ENCODE measurements around the gene PKN2.

The PKN2 gene

GRCh38 chr1:88751714-88752113, 67.6 kb downstream of the PKN2 start:
- H3K4me2 ChIP-seq (ENCODE audit: low read depth, low read length): no peak overlapping the region
- no peak overlapping the region for H3K27ac ChIP-seq (ENCODE audit: low read length)
- H3K79me2 ChIP-seq (ENCODE audit: low read length): no peaks in the 10 kb centered on the region
- H3K27me3 ChIP-seq (replicated peaks; ENCODE audit: insufficient read depth, low read length): no peaks in the 10 kb centered on the region
- no peaks in the 10 kb centered on the region for H3K36me3 ChIP-seq (replicated peaks; ENCODE audit: insufficient read depth, low read length)
- H3K4me3 ChIP-seq (ENCODE audit: low read length): no peak overlapping the region
- no peaks in the 10 kb centered on the region for H4K20me1 ChIP-seq (ENCODE audit: insufficient read depth, low read length)
- no peaks in the 10 kb centered on the region for H3K9me2 ChIP-seq (replicated peaks; ENCODE audit: insufficient read depth, low read length)
- no peaks in the 10 kb centered on the region for H3F3A ChIP-seq (ENCODE audit: insufficient read depth, low read length)
- H2AFZ ChIP-seq (ENCODE audit: low read length): no peak overlapping the region
- H3K4me1 ChIP-seq (ENCODE audit: low read length): 0 out of 2 replicates have a peak, but pooled peaks cover 9% of the 10 kb centered on the region
- no peak overlapping the region for H3K9ac ChIP-seq (ENCODE audit: low read length)
- no peaks in the 10 kb centered on the region for H3K9me3 ChIP-seq (replicated peaks; ENCODE audit: insufficient read depth, low read length)
- DNase-seq: peak; percentile 30
- TF ChIP-seq CTCF (IDR thresholded peaks at IDR 0.05; ENCODE audit: low read length): no peak
- TF ChIP-seq EZH2phosphoT487 (IDR thresholded peaks at IDR 0.05; ENCODE audit: low read length): no peak

- Histone ChIP-seq H3K36me3 (replicated peaks; ENCODE audit: insufficient read depth, low read length) (no peaks in the 10 kb centered on the region), H3K79me2 (ENCODE audit: low read length) (no peaks in the 10 kb centered on the region), H3K27ac (ENCODE audit: low read length) (no peak overlapping the region), H3K4me3 (ENCODE audit: low read length) (no peak overlapping the region), H4K20me1 (ENCODE audit: insufficient read depth, low read length) (no peaks in the 10 kb centered on the region), H3F3A (ENCODE audit: insufficient read depth, low read length) (no peaks in the 10 kb centered on the region), H2AFZ (ENCODE audit: low read length) (no peak overlapping the region), H3K4me2 (ENCODE audit: low read depth, low read length) (no peak overlapping the region), H3K9ac (ENCODE audit: low read length) (no peak overlapping the region), H3K4me1 (ENCODE audit: low read length) (0 out of 2 replicates have a peak, but pooled peaks cover 9% of the 10 kb centered on the region), H3K9me2 (replicated peaks; ENCODE audit: insufficient read depth, low read length) (no peaks in the 10 kb centered on the region), H3K9me3 (replicated peaks; ENCODE audit: insufficient read depth, low read length) (no peaks in the 10 kb centered on the region), H3K27me3 (replicated peaks; ENCODE audit: insufficient read depth, low read length) (no peaks in the 10 kb centered on the region)
- no peak for DNase-seq
- no peak for TF ChIP-seq EZH2 (optimal IDR thresholded peaks at IDR 0.05; ENCODE audit: low read depth, low read length)
- TF ChIP-seq EZH2phosphoT487 (IDR thresholded peaks at IDR 0.05; ENCODE audit: low read length): no peak
- no peak for TF ChIP-seq CTCF (IDR thresholded peaks at IDR 0.05; ENCODE audit: low read length)
These were observed 69.4 kb downstream of the PKN2 start for GRCh38 chr1:88753506-88753905.

- TF ChIP-seq CTCF (IDR thresholded peaks at IDR 0.05; ENCODE audit: low read length) (no peak), EZH2 (optimal IDR thresholded peaks at IDR 0.05; ENCODE audit: low read depth, low read length) (no peak), EZH2phosphoT487 (IDR thresholded peaks at IDR 0.05; ENCODE audit: low read length) (no peak)
These were observed 79.8 kb downstream of the PKN2 start for GRCh38 chr1:88763649-88764406.

More at GRCh38 chr1:88763649-88764406, 79.8 kb downstream of the PKN2 start:
- no peaks in the 10 kb centered on the region for H3K36me3 ChIP-seq (replicated peaks; ENCODE audit: insufficient read depth, low read length)
- H4K20me1 ChIP-seq (ENCODE audit: insufficient read depth, low read length): no peaks in the 10 kb centered on the region; the same call in 1 of the 2 replicates
- H2AFZ ChIP-seq (ENCODE audit: low read length): no peak overlapping the region
- no peak overlapping the region for H3K4me2 ChIP-seq (ENCODE audit: low read depth, low read length)
- no peaks in the 10 kb centered on the region for H3K9me2 ChIP-seq (replicated peaks; ENCODE audit: insufficient read depth, low read length)
- no peaks in the 10 kb centered on the region for H3K9me3 ChIP-seq (replicated peaks; ENCODE audit: insufficient read depth, low read length)
- no peak overlapping the region for H3K4me3 ChIP-seq (ENCODE audit: low read length)
- H3K9ac ChIP-seq (ENCODE audit: low read length): no peak overlapping the region
- no peaks in the 10 kb centered on the region for H3F3A ChIP-seq (ENCODE audit: insufficient read depth, low read length)
- peaks cover 9% of the 10 kb centered on the region; the same call in 1 of the 2 replicates for H3K79me2 ChIP-seq (ENCODE audit: low read length)
- DNase-seq: no peak
- H3K27me3 ChIP-seq (replicated peaks; ENCODE audit: insufficient read depth, low read length): no peaks in the 10 kb centered on the region
- no peaks in the 10 kb centered on the region for H3K4me1 ChIP-seq (ENCODE audit: low read length)
- no peak overlapping the region for H3K27ac ChIP-seq (ENCODE audit: low read length)
